NCI-H510A (cell line): ENCODE results near the gene RSAD2.

ENCODE experiments used
- DNase-seq: peaks from one replicate; lab custom pipeline; 2025; lab: John Stamatoyannopoulos, UW

RSAD2 gene

GRCh38 chr2:6906165-6906741 is 28.7 kb downstream of the RSAD2 start:
- no peak for DNase-seq

- DNase-seq, result no peak
Observed at GRCh38 chr2:6908291-6908690, 30.7 kb downstream of the RSAD2 start.

- DNase-seq, result no peak
Observed at GRCh38 chr2:6909431-6910385, 32.1 kb downstream of the RSAD2 start.

- DNase-seq, result no peak
Observed at GRCh38 chr2:6911721-6912120, 34.1 kb downstream of the RSAD2 start.

- no peak for DNase-seq
Observed at GRCh38 chr2:6913415-6914157, 36.0 kb downstream of the RSAD2 start.

- no peak for DNase-seq
Observed at GRCh38 chr2:6914828-6915227, 37.3 kb downstream of the RSAD2 start.

GRCh38 chr2:6915399-6915798 is 37.8 kb downstream of the RSAD2 start:
- no peak for DNase-seq

GRCh38 chr2:6916224-6916623 is 38.6 kb downstream of the RSAD2 start:
- no peak for DNase-seq

GRCh38 chr2:6916736-6917070 is 39.1 kb downstream of the RSAD2 start:
- no peak for DNase-seq

- peak; percentile 29 for DNase-seq
Observed at GRCh38 chr2:6917071-6917760, 39.6 kb downstream of the RSAD2 start, which contains the start of gene RNF144A. TSS of gene RNF144A (plus strand) at chr2:6917412. CDS start at chr2:6996927, 79,515 bp downstream.

- no peak for DNase-seq
Observed at GRCh38 chr2:6917761-6918421, 40.3 kb downstream of the RSAD2 start.

GRCh38 chr2:6919901-6920742 is 42.5 kb downstream of the RSAD2 start:
- no peak for DNase-seq

GRCh38 chr2:6920743-6921064 is 43.1 kb downstream of the RSAD2 start:
- no peak for DNase-seq

GRCh38 chr2:6921321-6921922 is 43.8 kb downstream of the RSAD2 start:
- no peak for DNase-seq

- DNase-seq, result no peak
Observed at GRCh38 chr2:6922201-6922656, 44.7 kb downstream of the RSAD2 start.

GRCh38 chr2:6923319-6923718 is 45.7 kb downstream of the RSAD2 start:
- DNase-seq, result no peak

- no peak for DNase-seq
Observed at GRCh38 chr2:6924101-6924923, 46.7 kb downstream of the RSAD2 start.

GRCh38 chr2:6924924-6925409 is 47.4 kb downstream of the RSAD2 start:
- no peak for DNase-seq

GRCh38 chr2:6926071-6926732 is 48.6 kb downstream of the RSAD2 start:
- no peak for DNase-seq
